ENCODE measurements around the gene TMEM117.
"Not testable (repeated sequence)": the region's sequence is repeated elsewhere in the genome, so short reads cannot be mapped to it uniquely, and the experiment has no call there.

Gene TMEM117

DNA sequence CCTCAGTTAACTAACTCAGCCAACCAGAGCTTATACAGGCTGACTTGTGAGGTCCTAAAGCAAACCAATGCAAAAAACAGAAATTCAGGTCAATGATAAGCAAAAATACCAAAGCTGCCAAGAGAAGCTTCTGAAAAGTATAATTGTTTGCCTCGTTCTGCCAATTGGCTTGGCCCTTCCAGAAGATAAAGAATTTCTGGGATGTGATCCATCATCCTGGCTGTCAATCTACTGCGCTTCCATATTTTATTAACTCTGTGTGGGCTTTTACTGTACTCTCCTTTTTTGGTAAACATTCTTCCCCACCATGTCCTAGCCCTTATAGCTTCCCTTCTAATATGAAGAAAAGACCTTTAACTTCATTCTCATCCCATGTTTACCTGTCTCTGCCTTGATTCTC is 387.9 kb downstream of the TMEM117 start:
- no peak for DNase-seq (ENCODE audit: low spot score)

DNA sequence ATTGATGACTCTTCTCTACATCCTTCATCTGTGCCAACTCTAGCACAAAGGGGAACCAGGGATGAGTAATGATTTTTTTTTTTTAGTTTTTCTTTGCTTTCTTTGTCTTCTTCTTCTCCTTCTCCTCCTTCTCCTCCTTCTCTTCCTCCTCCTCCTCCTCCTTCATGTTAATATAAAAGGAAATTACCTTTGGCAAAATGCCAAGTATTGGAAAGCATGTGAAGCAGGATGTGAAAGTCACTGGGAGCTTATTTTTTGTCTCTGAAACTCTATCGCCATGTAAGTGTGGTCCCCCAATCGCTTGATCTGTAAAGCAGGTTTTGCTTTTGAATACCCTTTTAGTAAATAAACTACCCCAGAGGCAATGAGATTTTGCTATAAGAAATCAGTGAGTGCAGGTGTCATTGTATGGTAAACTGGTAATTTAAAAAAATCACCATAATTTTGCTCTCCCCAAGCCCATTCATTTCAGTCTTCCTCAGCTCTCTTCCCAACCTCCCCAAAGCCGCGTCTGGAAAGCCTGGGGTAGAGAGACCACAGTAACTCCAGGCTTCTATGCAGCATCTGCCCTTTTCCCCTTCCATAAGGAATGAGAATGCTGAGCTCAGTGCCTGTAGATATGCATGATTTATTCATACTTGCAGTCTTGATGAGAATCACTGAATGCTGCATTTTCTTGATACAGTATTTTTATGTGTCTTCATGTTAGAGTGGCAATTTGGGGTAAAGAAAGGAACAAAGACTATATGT is 388.7 kb downstream of the TMEM117 start:
- DNase-seq (ENCODE audit: low spot score) = no peak

DNA sequence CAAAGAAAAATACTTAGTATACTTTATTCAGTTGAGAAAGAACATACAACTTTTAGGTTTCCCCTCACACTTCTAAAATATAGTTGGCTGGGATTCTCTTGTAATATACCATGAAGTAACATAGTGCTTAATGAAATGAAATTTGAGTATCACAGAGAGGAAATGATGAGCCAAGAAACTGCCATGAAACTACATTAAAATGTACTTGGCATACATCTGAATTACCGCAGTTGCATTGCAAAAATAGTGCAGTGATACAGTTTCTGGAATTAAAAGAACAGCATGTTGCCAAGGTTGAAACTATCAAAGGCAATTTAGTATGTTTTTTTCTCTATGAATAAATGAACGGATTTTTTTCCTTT is 389.2 kb downstream of the TMEM117 start:
- DNase-seq (ENCODE audit: low spot score) = no peak

DNA sequence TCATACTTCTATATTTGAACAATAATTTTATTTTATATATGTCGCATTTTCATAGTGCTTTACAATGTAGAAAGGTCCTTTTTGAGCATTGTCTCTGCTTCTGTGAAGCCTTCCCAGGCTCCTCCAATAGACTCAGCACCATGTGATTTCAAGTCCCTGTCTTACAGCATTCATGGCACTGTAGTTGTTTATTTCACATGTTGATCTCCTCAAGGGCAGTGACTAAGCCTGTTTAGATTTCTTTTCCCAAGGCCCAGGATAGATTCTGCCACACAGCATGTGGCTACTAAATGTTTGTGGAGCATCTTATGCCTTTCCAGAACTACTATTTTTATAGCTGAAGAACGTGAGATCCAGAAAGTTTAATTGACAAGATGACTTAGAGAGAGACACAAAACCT is 391.7 kb downstream of the TMEM117 start:
- DNase-seq (ENCODE audit: low spot score) = no peak

DNA sequence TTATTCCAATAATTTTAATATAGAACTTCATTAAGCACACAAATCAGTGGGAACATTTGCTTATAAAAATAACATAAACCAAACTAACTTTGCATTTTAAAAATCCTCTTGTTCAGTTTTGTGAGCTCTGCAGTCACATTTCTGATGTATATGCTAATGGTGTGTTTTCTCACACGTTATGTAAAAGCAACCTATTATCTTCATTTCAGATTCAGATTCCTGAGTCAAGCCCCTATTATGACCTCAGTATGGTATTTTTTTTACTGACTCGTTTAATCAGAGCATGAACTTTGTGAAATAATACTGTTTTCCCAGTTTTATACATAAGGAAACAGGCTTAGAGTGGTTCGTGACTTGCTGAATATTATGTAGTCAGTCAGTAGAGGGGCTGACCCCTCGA is 394.0 kb downstream of the TMEM117 start:
- DNase-seq (ENCODE audit: low spot score) = no peak

DNA sequence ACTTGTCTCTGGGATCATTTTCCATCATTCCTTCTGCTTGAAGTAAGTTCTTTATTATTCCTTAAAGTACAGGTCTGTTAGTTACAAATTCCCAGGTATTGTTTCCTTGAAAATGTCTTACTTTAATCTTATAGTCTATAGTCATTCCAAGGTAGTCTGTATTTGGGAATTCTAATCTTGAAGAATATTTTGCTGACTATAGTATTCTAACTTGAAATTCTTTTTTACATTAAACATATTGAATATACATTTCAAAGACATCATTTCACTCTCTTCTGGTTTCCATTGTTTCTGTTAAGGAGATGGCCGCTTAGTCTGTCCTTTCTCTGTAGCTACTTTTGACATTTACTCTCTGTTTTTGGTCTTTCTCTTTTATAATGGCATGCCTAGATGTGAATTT is 399.8 kb downstream of the TMEM117 start:
- DNase-seq (ENCODE audit: low spot score) = no peak

DNA sequence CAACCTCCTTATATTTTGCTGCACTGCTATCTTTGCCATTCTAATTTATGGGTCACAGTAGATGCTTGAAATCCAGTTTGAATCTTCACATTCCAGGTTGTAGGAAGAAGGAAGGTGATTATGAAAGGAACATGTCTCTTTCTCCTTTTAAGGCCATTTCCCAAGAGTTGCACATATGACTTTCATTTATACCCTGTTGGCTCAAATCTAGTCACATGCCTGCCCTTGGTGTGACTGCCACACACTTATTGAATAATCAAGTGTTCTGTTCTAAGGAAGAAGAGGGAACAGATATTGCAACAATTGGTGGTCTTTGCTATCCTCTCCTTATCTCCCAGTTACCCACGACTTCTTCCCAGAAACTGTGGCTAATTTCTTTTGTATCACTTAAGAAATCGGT is 404.3 kb downstream of the TMEM117 start:
- DNase-seq (ENCODE audit: low spot score) = no peak

DNA sequence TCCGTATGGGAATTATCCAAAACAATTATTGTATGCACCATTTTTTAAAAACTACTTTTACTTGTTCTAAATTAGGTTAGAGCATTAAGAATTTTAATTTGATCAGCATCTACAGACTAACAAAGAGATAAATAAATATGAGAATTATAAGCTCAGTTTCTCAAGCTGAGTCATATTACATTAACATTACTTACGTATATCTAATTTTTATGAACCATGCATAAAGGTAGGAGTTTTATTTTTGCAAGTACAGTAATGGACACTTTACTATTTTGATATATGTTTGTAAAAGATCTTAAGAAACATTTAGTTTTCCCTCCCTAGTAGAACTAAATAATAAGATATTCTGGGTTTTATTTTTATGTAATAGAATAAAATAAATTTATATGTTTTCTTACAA is 410.1 kb downstream of the TMEM117 start:
- no peak for DNase-seq (ENCODE audit: low spot score)

DNA sequence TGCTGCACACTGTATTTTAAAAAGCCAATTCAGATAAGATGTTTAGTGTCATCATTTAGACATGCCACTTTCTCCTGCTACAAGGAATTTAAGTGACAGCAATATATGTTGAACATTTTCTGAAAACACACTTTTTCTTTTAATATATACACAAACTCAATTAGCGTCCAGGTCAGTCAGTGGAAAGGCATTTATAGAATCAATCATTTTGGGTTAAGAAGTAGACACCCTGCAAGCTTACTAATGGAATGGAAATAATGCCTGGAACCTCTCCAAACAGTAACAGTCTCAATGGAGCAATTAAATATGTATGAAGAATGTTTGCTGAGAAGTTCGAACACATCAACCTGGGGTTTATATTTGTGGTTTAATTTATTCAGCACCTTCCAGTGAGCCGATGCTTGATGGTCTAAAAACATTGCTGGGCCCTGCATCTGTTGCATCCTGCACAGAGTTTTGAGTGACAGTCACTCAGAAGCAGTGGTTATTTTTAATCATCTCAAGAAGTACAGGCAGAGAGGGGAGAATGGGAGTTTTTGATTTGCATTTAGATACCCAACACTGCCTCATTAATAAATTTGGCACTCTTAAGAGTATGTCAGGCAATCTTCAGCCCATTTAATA is 410.7 kb downstream of the TMEM117 start:
- no peak for DNase-seq (ENCODE audit: low spot score)

DNA sequence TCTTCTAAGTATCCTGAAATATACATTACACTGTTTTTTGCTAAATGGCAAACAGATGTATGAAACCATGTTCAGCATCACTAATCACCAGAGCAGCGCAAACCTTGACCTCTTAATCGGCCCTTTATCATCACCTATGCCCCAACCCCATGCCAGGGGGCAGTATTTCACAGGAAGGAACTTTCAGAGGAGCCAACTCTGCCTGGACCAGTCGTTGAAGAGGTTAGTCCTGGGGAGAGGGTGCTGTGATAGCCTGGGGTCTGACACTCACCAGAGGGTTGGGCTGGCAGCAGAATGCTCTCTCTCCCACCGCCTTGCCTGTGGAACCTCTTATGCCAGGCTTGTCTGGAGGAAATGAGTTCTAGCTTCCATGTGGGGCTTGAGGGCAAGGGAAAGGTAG is 411.7 kb downstream of the TMEM117 start:
- no peak for DNase-seq (ENCODE audit: low spot score)

DNA sequence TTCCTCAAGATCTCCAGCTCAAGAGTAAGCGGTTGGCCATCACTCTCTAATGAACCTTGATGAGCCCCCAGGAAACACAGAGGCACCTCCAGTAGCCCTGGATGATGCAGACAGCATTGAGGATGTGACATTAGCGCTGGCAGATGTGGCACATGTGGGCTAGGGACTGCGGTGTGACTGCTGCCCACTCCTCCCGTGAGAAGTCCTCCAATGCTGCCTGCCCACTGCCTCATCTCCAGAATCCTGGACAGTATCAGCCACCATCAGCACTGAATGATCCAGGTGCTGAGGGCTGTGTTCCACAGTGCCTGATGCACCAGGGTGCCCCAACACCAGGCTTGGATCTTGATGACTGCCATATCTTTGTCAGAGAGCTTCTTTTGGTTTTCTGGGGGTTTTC is 412.6 kb downstream of the TMEM117 start:
- no peak for DNase-seq (ENCODE audit: low spot score)

DNA sequence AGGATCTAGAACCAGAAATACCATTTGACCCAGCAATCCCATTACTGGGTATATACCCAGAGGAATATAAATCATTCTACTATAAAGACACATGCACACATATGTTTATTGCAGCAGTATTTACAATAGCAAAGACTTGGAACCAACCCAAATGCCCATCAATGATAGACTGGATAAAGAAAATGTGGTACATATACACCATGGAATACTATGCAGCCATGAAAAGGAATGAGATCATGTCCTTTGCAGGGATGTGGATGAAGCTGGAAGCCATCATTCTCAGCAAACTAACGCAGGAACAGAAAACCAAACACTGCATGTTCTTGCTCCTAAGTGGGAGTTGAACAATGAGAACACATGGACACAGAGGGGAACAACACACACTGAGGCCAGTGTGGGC is 414.6 kb downstream of the TMEM117 start:
- DNase-seq (ENCODE audit: low spot score) = not testable (repeated sequence)

DNA sequence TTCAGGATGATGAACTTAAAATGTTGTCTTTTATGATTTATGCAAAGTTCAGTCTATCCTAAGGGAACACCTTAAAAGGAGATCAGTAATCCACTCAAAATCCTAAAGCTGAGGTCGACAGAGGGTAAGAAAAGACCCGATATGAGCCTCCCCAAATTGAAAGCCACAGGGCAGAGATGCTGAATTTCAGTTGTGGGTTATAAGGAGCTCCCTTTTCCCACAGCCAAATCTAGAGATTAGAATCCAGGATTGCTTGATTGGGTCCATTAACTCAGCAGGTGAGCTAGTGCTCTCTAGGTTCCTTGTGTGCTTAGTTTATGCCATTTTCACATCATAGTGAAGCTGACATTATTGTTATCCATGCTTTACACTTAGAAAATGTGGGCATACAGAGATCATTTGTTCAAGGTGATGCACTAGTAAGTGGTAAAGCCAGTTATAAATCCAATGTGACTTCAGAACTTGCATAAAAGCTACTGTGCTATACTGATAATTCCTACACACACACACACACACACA is 417.5 kb downstream of the TMEM117 start:
- no peak for DNase-seq (ENCODE audit: low spot score)

DNA sequence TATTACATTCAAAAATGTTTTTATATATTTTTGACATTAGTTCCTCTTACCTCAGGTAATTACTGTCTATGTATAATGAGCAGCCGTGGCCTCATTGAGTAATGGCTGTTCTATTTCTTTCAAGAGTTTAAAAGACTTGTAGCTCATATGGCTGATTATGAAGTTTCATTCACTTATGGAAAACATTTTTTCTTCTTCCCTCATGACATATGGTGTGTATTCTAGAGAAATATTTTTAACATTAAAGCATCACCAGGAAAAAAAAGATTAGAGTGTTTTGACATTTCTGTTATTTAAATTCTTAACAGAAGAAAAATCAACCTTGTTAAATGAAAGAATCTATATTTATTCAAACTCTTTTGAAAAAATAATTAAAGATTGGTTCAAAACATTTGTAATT is 422.4 kb downstream of the TMEM117 start:
- no peak for DNase-seq (ENCODE audit: low spot score)

DNA sequence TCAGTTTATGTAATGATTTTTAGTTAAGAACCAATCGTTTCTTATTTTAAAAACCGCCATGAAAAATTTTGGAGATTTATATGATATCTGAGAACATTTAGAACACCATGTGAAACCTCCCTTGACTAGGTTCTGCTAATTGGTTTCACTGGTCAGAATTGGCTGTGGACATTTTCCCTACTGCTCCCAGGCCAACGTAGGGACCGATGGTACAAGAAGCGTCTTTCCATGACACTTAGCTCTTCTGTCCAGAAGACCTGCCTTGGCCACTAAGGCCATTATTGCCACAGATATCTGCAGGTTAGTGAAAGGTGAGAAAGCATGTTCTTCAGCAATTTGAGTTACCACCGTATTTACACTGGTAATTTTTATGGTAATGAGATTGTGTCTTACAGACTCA is 424.0 kb downstream of the TMEM117 start:
- no peak for DNase-seq (ENCODE audit: low spot score)

DNA sequence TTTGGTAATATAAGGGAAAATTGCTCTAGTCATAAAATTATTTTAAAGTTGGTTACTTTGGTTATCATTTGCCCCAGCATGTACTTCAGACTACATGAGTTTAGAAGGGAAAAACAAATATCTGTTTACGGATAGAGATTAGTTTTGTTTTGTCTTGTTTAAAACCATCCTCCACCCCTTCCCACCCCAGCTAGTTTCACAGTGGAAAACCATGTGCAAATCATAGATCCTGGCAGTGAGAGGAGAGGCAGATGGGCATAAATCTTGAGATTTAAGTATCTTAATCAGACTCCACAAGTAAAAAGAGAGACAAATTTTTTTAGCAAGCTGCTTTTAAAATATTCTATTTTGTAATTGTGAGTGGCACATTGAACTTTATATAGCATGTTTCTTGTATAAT is 424.7 kb downstream of the TMEM117 start:
- no peak for DNase-seq (ENCODE audit: low spot score)

DNA sequence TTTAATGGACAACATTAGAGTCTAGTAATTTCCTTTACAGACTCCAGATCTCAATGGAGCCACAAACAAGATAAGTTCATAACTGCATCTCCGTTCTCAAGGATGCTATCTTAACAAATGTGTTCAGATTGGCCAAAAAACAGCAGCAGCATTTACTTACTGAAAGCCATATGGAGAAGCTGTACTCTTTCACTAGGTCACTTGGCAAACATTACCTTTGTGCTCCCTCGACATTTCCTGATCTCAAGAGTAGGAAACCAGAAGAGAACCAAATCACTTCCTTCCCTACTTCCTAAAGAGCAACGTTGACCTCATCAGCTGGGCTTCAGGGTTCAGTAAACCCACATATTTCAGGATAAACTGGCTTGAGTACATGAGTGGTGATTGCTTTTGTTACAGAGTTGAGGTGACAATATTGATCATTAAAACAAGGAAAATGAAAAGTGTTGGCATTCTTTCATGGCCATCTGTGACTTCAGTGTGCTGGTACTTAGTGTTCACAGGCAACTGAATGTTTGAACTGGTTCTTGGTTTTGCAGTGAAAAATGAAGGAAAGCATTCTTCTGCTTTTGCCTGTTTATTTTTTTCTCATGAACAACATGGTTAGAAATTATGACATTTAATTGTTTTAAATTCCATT is 449.6 kb downstream of the TMEM117 start:
- no peak for DNase-seq (ENCODE audit: low spot score)

DNA sequence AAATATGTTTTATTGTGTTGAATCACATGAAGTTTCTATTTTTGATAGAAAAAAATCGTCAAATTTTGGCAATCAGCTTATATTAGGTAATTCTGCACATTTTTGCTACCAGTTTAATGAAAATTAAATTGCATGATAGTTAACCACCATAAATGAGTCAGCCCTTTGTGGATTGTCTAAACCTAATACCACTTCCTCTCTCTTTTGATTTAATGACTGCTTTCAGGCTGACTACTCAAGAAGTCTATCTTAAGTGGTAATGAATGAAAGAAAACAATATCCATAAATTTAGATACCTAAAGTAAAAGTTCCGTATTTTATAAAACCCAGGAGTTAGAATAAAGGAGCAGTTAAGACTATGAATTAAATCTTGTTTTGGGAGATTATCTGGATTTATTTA is 450.5 kb downstream of the TMEM117 start:
- DNase-seq (ENCODE audit: low spot score) = peak; percentile 11

DNA sequence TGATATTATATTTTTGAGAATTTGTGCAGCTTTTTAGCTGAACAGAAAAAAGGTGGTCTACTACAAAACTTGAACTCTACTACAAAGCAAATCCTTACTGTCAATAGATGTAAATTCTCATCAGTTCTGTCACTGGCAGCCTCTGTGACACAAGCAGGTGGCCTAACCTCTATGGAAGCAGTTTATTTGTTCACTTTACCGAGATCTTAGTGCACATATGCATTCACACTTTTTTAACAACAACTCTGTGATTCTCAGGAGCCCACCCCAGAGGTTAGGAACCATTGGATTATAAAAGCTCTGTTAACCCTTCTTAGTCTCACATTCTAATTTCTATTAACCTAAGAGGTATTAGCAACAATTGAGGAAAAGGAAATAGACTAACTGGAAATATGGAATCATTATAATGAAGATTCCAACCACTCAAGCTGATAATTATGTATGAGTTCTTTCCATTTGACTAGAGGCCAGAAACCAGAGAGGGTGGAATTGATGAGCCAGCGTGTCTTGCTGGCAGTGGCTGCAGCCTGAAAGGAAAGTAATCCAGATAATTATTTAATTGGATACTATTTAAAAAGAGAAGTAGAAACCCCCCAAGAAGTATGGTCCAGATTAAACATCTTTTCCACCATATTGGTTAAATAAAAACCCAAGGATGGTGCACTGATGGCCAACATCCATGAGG is 451.1 kb downstream of the TMEM117 start:
- DNase-seq (ENCODE audit: low spot score) = no peak

DNA sequence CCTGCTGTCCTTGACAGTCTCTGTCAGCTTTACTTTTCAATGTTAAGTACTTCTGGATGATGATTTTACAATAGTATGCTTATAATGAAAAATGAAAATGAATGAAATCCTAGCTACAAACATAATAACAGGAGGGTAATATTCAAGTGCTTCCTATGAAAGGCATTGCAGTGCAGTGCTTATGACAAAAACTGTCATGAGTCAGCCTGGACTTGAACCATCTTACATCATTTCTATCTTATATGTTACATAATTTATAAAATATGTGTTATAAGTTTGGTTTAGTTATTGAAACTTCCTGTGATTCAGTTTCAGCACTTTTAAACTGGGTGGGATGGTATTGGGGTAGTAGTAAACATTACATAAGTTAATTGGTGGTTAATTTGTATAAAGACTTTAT is 451.7 kb downstream of the TMEM117 start:
- DNase-seq (ENCODE audit: low spot score) = no peak

DNA sequence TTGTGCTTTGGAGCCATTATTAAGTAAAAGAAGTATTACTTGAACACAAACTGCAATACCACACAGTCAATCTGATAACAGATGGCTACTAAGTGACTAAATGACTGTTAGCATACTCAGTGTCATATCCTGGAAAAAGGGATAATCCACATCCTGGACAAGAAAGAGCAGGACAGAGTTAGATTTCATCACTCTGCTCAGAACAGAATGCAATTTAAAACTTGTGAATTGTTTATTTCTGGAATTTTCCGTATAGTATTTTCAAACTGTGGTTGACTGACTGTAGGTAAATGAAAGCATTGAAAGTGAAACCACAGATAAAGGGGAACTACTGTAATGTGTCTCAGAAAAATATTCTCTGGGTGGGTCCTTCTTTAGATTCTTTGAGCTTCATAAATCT is 458.8 kb downstream of the TMEM117 start:
- no peak for DNase-seq (ENCODE audit: low spot score)

DNA sequence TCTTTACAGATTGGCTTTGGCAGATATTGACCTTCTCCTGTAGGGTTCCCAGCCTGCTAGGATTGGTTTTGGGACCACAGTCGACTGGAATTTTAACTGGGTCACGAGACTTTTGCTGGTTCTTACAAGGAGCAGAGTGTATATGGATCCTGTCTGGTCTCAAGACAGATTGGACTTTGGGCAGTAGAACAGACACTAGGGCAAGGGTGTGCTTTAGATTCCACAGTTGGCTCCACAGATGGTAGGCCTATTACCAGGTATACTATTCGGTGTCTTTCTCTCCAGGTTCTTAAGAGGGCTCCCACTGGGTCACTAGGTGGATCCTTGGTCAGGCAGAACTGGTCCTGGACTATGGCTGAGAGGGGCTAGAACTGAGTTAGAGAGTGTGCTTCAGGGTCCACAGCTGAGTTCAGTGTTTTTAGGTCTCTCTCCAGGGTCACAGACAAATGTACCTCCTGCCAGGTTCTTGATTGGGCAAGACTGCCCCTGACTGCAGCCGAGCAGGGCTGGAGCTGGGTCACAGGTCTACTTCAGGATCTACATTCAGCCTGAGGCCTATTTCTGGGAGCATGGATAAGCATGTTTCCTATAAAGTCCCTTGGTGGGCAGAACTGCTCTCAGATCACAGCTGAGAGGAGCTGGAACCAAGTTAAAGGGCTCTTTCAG is 460.2 kb downstream of the TMEM117 start:
- no peak for DNase-seq (ENCODE audit: low spot score)
